ENCODE measurements around the gene MALT1.

DNA sequence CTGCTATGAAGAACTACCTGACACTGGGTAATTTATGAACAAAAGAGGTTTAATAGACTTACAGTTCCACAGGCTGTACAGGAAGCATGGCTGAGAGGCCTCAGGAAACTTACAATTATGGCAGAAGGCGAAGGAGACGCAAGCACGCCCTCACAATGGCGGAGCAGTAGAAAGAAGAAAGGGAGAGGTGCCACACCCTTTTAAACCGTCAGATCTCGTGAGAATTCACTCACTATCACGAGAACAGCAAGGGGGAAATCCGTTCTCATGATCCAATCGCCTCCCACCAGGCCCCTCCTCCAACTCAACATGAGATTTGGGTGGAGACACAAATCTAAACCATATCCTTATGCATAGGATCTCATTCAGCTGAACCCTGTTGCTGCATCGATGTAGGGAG is 108.8 kb downstream of the MALT1 start:
- TF ChIP-seq CTCF (IDR thresholded peaks at IDR 0.05) (no peak), POLR2A (IDR thresholded peaks at IDR 0.05) (no peak)
